NCI-H774 (cell line): ENCODE results near the gene FTO.

ENCODE experiments used
- DNase-seq: peaks from one replicate; lab custom pipeline; 2025; lab: John Stamatoyannopoulos, UW

FTO gene

DNA sequence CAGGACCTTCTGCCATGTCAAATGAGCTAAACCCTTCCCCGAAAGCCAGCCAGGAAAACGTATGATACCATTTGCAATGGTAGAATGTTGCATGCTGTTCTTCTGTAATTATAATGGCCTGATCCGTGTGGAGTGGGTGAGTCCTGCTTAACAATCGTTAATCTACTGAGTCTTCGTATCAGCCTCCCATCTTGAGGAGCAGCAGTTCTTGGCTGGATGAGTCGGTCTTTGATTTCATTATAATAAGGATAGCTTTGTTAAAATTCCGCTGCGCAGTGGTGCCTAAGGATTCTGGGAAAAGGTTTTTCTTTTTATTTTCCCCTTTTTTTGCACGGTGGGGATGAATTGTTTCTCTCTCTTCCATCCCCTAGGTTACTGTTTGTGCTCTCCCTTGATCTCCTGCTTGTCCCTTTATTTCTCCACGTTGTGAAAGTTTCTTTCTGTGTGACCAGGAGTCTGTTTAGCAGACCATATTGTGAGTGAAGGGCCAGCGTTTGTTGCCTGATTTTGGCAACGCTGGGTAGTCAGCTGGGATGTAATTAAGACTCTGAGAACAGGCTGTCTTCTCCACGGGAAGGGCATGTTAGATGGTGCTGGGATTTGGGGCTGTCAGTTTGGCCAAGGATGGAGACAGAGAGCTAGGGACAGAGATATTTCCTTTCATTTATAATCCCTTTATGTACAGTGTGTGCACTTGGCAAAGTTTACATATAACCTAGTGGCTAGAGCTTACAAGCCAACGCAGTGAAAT lies 263.0 kb downstream of the FTO start:
- DNase-seq, result no peak

DNA sequence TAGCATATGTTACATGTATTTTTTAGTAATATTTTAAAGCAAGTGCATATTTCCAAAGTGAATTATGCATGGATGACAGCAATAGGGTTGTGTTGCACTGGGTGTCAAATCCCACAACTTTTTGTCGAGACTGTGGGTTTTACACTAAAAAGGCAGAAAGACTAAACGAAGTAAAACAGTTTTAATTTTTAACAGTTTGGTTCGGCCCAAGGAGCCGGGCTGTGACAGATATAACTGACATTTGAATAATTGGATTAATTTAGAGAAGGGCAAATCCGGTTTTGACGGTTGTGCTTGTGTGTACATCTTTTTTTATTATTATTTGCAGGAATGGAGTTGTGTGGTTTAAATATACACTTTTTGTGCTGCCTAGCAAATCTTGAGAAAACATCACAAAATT lies 263.6 kb downstream of the FTO start:
- no peak for DNase-seq

DNA sequence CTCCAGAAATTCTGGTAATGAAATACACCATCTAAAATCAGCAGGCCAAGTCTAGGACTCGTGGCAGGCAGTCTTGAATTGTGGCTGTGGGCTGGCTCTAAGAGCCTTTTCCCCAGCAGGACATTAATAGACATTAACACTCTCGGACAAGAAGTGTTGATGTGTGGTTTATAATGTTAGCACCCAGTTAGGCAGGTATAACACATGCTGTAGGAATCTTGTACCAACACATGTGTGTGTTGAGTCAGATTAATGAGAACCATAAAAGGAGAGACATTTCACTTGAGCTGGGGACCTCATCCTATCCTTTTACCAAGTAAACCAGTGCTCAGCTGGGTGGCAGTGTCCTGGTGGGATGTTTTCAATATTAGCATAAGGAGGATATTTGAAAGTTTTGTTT lies 264.5 kb downstream of the FTO start:
- DNase-seq, result no peak

DNA sequence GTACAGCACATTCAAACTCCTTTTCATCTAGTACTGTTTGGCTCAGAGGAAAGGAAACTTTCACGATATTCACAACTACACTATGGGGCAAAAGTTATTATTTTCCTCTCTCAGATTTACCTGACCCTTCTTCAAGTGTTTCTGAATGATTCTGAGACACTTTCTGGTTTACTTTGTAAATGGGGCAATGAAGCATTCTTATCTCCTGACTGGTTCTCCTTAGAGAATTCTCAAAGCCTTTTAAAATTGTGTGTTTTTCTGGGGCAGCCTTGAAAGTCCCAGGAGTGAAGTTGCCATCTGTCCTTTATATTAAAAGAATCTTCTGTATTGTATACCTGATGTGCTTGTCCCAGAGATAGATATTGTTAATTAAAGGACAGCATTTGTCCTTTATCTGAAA lies 264.9 kb downstream of the FTO start:
- DNase-seq, result no peak

DNA sequence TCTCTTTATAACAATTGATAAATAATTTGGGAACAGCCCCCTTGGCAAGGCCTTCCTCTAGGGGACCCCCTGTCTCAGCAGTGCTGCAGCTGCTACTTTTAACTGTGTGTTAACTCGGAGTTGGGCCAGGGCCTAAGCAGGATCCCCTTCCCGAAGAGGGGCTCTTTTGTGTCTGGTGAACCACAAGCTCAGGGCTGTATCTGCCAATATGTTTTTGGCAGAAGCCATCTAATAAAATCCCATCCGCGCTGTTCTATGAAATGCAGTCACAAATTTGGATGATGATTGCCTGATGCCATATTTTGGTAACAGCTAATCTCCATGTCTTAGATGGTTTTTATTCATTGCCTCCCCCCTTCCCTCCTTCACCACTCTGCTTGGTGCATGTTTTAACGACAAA lies 267.7 kb downstream of the FTO start:
- no peak for DNase-seq

DNA sequence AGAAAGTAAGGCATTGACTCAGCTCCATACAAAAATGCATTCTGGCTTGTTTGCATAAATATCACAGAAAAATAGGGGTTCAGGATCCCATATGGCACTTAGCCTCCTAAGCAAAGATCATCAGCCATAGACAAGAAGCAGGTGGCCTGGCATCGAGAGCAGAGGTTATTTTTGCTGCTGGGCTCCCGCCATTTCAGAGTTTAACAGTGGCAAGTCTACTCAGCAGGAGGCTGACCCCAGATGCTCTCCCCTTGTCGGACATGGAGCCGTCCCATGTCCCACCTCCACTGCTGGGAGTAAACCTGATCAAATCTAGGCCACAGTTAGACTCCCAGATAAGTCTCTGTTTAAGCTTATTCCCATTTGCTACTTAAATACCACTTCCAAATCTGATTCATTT lies 269.1 kb downstream of the FTO start:
- no peak for DNase-seq

DNA sequence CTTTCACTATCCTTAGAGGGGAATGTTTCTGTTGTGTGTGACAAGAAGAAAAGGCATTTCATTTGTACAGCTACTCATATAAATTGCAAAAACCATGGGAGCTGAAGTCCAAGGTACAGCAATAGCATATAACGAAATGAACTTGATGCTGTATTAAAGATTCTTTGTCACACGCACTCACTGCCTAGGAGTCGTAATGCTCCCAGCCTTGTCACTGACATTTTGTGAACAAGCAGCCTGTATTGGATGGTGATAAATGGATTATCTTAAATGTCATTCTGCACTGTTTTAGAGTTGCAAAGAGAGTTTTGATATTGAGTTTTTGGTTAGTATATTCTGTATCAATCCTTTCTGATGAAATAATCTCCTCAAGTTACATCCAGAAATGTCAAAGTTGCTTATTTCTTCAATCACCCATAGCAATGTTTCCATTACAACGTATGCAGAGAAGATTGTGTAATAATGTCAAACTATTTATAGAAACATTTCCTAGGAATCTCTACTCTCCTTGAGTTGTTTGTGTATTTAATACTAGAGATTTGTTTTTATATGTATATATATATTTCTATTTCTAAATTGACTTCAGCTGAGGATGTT lies 270.6 kb downstream of the FTO start:
- DNase-seq, result no peak

DNA sequence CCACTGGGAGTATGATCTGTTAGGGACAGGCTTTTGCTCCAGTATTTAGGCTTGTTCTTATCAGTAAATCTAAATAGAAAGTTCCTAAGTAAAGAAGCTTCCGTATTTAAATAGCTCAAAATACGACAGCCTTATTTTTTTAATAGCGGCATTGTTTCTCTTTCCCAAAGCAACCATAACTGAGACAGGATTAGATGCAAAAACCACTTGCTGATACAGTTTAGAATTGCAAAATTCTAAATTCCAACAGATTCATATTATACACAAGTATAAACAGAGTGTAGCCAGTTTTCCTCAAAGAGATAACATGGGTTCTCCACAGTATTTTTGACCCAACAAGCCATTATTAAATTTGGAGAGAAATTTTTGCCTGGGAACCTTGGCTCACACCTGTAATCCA lies 276.7 kb downstream of the FTO start:
- DNase-seq, result no peak

DNA sequence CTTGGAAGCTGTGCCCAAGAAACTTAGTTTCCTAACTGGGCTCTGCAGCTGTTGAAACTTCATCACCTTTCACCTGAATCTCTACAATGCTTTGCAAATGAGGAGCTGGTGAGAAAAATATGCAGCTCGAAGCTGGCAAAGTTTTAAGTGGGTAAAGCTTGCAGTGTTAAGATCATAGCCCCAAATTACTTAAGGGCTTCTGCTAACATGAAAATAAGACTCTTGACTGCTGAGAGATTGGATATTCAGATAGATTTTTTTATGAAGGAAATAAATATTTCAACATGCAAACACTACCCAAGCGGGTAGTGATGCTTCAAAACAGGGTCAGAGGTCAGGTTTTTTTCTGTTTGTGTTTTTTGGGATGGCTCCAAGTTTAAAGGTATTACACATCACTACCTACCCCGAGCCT lies 278.7 kb downstream of the FTO start:
- no peak for DNase-seq

DNA sequence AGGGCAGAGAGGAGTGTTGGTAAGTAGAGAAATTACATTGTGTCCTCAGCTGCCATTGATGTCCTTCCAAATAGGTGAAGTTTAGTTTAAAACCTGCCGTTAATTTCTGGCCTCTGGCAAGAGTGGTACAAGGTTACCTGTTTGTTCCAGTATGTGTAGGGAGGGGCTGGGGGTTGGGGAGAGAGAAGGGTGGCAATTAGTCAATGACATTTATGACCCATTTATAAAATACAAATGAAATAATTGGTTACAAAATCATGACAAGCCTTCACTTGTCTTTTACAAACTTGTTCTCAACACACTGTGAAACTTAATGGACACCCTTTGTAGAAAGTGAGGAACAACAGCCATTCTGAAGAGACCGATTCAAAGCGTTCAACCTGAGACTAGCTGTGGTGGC lies 281.0 kb downstream of the FTO start:
- no peak for DNase-seq

DNA sequence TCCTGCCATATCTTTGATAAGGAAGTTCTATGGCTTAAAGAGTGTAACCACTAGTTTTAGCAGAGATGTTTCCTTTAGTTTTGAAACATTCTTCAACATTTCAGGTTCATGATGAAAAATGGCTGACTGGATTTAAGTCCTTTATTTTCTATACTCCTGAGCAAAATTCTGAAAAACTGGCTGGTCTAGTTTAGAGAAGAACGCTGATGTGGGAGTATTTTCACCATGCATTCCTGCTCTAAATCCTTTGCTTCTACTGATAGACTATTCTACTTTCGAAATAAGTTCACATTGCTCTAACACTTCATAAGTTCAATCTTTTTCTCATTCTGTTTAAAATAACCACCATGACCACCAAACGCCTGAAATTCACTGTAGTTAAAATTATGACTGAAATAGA lies 281.9 kb downstream of the FTO start:
- DNase-seq, result no peak

DNA sequence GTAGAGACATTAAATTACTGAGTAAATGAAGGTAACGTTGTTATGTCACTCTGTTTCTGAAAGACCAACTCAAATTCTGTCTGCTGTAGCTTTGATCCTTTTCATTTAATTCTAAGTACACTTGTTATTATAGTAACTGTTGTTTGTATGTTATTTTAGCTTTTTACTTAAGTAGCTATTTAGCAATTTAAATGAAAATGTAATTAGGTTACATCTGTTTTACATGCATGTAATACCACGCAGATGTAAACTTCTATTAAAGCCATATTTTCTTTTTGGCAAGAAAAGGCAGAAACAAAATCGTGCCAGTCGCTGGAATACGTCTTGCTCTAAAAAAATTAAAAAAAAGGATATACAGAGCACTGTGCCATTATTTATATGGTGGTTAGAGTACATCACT lies 282.8 kb downstream of the FTO start:
- no peak for DNase-seq

DNA sequence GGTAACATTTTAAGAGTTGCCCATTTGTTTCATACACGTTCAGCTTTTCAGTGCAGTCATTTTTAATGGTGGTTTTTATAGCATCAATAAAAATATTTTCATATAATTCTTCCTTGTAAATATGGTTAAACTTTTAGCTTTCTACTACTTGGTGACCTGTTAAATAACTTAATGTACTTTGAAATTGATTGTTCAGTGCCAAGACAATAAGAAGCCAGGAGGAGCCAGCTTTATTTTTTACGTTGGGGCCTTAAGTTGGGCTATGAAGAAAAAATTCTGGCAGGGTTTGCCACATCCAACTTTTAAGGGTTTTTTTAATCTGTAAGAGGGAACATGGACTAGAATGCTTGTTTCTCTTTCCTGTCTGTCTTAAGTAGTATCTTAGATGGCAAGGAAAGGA lies 284.2 kb downstream of the FTO start:
- no peak for DNase-seq

DNA sequence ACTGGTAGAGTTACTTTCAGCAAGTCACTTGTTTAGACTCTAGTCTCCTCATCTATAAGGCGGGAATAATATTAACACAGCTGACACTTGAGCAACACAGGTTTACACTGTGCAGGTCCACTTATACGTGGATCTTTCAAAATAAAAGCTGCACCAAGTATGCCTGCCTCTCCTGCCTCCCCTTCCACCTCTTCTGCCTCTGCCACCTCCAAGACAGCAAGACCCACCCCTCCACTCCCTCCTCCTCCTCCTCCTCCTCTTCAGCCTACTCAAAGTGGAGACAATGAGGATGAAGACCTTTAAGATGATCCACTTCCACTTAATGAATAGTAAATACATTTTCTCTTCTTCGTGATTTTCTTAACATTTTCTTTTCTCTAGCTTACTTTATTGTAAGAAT lies 285.6 kb downstream of the FTO start:
- no peak for DNase-seq

DNA sequence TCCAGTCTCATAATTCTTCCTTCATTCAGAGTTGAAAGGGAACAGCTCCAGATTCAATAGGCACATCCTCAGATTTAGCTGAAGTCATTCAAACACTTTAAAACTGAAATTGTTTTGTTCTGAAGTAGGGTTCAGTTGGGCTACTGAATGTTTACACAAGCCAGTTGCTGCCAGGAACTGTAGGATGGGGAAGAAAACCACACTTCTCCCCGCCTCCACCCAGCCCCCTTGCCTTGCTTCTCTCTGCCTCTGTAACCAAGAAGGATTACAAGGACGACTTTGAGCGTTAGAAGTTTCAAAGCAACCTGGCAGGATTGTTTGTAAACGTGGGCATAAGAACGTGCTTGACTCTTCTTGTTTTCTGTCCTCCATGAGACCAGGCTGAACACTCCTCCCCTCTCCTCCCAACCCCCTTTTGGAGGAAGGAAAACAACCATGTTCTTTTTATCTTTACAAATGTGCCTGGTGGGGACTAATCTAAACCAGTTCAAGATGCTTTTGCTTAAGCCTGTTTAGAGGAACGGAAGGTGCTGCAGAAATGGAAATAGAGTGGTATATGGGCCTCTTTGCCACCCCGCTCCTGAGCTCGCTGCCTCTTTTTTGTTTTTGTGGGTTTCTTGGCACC lies 287.9 kb downstream of the FTO start:
- no peak for DNase-seq

DNA sequence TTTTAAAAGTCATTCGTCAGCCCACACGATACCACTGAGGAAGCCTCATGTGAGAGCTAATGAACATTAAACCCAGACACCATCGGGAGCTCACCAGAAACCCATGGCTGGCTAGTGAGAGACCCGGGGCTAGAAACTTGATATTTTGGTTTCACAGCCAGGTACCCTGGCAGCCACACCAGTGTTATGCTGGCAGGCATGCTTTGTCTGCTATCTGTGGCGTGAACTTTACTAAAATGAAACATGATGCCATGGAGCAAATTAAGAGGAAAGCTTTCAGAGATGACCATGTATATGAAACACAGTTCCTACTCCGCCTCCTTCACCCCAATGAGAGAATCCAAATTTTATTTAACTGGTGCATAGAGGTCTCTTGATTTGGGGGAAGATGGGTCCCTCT lies 291.4 kb downstream of the FTO start:
- no peak for DNase-seq

DNA sequence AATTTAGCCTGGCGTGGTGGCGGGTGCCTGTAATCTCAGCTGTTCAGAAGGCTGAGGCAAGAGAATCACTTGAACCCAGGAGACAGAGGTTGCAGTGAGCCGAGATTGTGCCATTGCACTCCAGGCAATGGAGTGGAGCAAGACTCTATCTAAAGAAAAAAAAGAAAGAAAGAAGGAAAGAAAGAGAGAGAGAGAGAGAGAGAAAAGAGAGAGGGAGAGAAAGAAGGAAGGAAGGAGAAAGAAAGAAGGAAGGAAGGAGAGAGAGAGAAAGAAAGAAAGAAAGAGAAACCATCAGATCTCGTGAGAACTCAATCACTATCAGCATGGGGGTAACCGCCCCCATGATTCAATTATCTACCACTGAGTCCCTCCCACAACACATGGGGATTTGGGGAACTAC lies 293.0 kb downstream of the FTO start:
- no peak for DNase-seq

DNA sequence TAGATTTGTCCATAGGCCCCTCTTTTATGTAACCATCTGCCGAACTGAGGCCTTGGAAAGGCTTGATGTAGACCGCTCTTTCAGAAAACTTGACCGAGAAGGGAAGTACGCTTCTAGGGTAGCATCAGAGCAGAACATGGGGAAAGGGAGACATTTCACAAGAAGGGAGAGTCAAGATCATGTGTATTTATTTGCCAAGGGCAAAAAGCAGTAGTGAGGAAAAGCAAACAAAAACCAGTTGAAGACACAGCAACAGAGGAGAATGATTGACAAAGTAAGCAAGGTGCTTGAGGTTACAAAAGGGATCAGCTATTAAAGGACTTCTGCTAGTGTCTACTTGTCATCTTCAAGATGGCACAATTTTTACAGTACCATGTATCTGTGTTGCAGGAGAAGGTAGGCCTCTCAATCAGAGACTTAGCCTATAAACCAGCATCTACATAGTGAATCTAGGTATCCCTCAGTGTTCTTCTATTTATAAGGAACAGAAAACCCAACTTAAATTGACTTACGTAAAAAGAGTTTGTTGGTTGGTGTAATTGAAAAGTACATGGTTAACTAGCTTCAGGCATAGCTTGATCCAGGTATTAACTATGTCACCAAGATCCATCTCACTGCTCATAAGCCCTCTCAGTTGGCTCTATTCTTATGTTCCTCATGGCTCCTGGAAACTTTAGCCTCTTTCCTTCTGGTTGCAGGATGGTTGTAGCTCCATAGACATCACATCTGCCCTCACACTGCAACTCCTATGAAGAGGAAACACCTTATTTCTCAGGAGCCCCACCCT lies 294.3 kb downstream of the FTO start:
- DNase-seq, result no peak

DNA sequence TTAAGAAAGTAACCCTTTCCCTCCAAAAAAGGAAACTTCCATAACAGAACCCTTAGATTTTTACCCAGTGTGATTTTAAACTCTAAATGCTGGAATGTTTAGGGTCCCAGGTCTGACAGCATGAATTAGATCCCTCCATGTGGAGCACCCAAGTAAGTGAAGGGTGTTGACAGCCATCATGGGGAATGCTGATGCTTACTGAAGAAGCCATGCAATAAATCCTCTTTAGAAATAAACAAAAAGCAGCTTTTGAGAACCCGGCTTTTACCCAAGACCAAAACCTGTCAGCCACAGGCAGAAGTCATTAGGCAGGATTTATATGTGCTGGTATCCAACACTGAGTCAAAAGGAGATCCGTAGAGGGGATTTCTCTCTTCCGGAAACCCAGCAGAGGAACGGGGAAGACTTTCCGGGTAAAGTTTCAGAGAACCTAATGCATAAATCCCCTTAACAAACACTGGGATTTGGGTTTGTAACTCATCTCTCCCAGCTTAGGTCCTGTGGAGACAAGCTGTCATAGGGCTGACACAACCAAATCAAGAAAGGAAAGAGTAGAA lies 295.1 kb downstream of the FTO start:
- no peak for DNase-seq

DNA sequence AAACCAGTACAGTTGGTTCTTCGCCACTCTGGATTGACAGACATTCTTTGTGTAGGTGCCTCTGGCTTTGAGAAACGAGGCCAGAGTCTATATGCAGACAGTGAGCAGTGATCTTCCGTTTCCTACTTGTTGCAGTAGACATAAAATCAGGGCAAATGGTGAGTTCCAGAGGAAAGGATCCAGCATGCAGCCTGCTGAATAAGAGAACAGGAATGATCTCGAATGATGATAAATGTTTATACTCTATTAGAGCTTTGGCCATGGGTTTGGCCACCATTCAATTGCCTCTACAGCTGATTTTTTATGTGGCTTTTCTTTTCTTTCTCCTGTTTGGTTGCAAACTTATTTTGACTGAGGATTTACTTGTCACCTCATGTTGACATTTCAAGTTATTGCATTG lies 295.9 kb downstream of the FTO start:
- DNase-seq, result no peak

DNA sequence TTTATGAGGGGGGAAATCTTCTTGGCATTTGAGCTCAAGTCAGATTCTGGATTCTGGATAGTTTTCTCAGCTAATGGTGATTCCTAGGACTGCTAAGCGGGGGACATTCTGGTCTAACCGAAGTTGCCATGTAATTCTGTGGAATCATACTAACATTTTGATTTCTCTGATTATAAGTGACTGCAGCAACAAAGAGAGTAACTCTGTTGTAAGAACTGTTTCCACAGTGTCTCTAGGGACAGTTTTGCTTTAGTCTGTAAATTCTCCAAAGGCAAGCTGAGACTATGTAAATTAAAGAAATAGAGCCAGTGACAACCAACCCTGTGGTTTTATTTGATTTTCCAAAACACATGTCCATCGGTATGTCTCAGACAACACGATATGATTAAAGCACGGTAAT lies 296.4 kb downstream of the FTO start:
- no peak for DNase-seq

DNA sequence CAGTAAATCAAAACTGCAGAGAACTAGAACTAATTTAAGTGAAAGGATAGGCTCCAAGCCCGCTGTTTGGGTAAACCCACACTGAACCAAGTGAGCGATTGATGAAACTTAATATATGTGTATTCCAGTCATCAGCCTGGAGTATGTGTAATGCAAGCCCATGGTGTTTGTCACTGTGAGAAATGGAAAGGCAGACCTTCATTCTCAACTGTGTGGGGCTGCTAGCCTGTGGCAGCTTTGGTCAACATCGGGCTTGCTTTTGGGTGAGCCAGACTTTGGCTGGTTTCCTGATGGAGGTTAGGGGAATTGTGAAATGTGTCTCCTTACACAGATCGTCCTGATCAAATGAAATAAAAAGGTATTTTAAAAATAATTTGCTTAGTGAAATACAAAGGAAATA lies 302.7 kb downstream of the FTO start:
- no peak for DNase-seq

DNA sequence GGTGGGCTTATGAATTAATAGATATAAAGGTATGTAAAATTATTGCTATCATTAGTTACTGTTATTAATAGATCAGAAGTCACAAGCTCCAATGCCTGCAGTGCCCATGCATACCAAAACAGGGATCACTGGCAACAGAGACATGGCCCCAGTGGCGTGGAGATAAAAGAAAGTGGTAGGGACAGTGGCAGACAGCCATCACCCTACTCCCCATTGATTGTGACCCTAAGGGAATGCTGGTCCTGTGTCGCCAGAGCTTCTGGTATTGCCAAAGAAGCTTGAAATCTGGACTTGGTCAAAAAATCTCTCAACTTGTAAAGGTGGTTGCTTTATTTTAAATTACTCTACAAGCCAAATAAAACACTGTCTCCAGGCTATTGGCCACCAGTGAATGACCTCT lies 303.5 kb downstream of the FTO start:
- no peak for DNase-seq
